K562 treated with DMSO at 1 percent for 12 hours (cell line): ENCODE measurements around the gene IZUMO3. TPM values are rescaled to one million over a fixed set of nuclear protein-coding genes. Genes with fewer than 3 reads are reported as not detected.

Source experiments
- total RNA-seq: library from RNA; unstranded; fragments of 300-600 nt; gene quantifications from 2 replicates; pipeline ENCODE4 v1.2.3, GENCODE V29; 2022; ENCODE audit not compliant: insufficient read depth

IZUMO3 gene, protein sequence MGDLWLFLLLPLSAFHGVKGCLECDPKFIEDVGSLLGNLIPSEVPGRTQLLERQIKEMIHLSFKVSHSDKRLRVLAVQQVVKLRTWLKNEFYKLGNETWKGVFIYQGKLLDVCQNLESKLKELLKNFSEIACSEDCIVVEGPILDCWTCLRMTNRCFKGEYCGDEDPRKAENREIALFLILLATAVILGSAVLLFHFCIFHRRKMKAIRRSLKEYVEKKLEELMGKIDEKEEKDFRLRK
- total RNA-seq = not detected in 2 replicates

DNA sequence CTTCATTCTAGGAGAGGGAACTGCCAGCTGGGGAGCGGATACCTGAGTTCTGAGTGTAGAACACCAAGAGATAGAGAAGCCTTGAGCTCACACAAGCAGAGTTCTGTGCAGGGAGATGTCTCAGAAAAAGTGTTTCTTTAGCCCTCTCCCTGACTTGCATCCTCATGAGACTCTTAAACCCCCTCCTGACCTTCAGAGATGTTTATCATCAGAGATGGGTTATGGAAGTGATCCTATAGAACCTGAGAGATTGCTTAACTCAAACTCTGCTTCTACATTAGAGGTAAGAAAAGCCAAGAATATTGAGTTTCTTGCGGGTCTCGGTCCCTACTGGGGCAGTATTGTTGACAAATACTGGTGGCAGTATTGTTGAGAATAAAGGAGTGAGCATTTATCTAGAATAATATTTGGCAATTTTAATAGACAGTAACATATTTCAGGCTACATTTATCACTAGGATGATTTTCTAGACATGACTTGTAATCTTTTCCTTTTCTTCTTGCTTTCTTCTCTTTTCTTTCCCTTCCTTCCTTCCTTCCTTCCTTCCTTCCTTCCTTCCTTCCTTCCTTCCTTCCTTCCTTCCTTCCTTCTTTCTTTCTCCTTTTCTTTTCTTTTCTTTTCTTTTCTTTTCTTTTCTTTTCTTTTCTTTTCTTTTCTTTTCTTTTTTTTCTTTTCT lies at the start of gene IZUMO3:
Gene IZUMO3 (minus strand): TSS at position 51 of the 676 bp plus-strand sequence. CDS start 248 bp downstream, outside the sequence.

